ENCODE data around the gene HPCAL1. TPM values are rescaled to one million over a fixed set of nuclear protein-coding genes. Genes with fewer than 3 reads are reported as not detected.
A peak's percentile ranks its signal among the peaks of the same experiment; 100 is the strongest.

The HPCAL1 gene
- total and polyA plus RNA-seq, 2 of the 4 experiments (the other 2 are of a cell fraction), result 8.2 to 33.7 TPM

- no peak for DNase-seq
- TF ChIP-seq FOS (IDR thresholded peaks at IDR 0.05; ENCODE audit: low read depth, low read length), result no peak
- no peak for TF ChIP-seq RFX5 (IDR thresholded peaks at IDR 0.05; ENCODE audit: low read depth, low read length)
- TF ChIP-seq CTCF (conservative IDR thresholded peaks at IDR 0.05; ENCODE audit: low read depth, low read length), result no peak
- no peak for TF ChIP-seq POLR2A (IDR thresholded peaks at IDR 0.05; ENCODE audit: low read depth, low read length)
- no peak for TF ChIP-seq USF2 (IDR thresholded peaks at IDR 0.05; ENCODE audit: low read depth, low read length)
- TF ChIP-seq CHD1 (IDR thresholded peaks at IDR 0.05; ENCODE audit: low read depth, low read length), result no peak
- no peak for TF ChIP-seq MAZ (IDR thresholded peaks at IDR 0.05; ENCODE audit: borderline replicate concordance, low read depth, low read length)
Observed at GRCh38 chr2:10265329-10266132, 37.2 kb upstream of the HPCAL1 start.

More at GRCh38 chr2:10265329-10266132, 37.2 kb upstream of the HPCAL1 start:
- in situ Hi-C loops (cut with MboI; ENCODE audit: low sequenced_read_pairs), result no loop called here
- H3K18ac ChIP-seq (ENCODE audit: low read depth, low read length), result no peak overlapping the region
- no peak overlapping the region for H3K4ac ChIP-seq (ENCODE audit: low read depth, low read length)
- H3K14ac ChIP-seq (replicated peaks; ENCODE audit: low read depth, low read length), result no peak overlapping the region
- H4K5ac ChIP-seq (ENCODE audit: low read depth, low read length), result no peak overlapping the region
- no peak overlapping the region for H2BK20ac ChIP-seq (ENCODE audit: low read depth, low read length)
- peaks cover 21% of the 10 kb centered on the region for H3K27me3 ChIP-seq (ENCODE audit: control insufficient read depth, insufficient read depth, low read length)
- CTCF ChIA-PET, result interaction anchor here (1.0 kb wide), 1 partner anchor 193 kb away, joined by 3 read pairs; no protein-coding TSS in a partner anchor
- no peak overlapping the region for H3K23ac ChIP-seq (ENCODE audit: low read depth, low read length)
- intact Hi-C loops (cut with micrococcal nuclease), result no loop called here
- POLR2A ChIA-PET (ENCODE audit: unreplicated experiment), result no interaction called here
- no peak overlapping the region for H3K56ac ChIP-seq (ENCODE audit: extremely low read depth, insufficient read depth, low read length)
- no peak overlapping the region for H4K91ac ChIP-seq (ENCODE audit: insufficient read depth, low read depth, low read length)
- no peak overlapping the region for H3K4me3 ChIP-seq (ENCODE audit: insufficient read depth, low read depth, low read length)
- no peaks in the 10 kb centered on the region for H3K9me1 ChIP-seq (ENCODE audit: insufficient read depth, low read length)
- H3K27ac ChIP-seq (ENCODE audit: insufficient read depth, low read length), result no peak overlapping the region
- H3K9ac ChIP-seq (ENCODE audit: low read depth, low read length), result no peak overlapping the region
- WGBS, 2 experiments (ENCODE audit: extremely low coverage in 2 of 2, insufficient read length in 1 of 2), result 60% methylated on average over 6 of the region's 18 CpGs; no CpG with 5 or more reads in 1 of the 2 experiments
- no peak overlapping the region for H2AFZ ChIP-seq (replicated peaks; ENCODE audit: low read length, poor library complexity)
- H2BK15ac ChIP-seq (ENCODE audit: low read depth, low read length), result no peak overlapping the region
- dilution Hi-C loops (cut with HindIII; ENCODE audit: low sequenced_read_pairs, unreplicated experiment), result no loop called here
- no peak overlapping the region for H3K4me2 ChIP-seq (ENCODE audit: low read depth, low read length)
- H2AK9ac ChIP-seq (replicated peaks; ENCODE audit: low read depth, low read length, poor library complexity), result no peak overlapping the region
- H3K36me3 ChIP-seq (ENCODE audit: control insufficient read depth, insufficient read depth, low read length), result no peaks in the 10 kb centered on the region
- 0 out of 2 replicates have a peak overlapping the region, but pooled peaks have one; percentile 4 for H2AK5ac ChIP-seq (ENCODE audit: low read depth, low read length)
- no peak overlapping the region for H2BK5ac ChIP-seq (ENCODE audit: low read depth, low read length, poor library complexity, severe bottlenecking)
- H4K20me1 ChIP-seq (ENCODE audit: insufficient read depth, low read length), result no peaks in the 10 kb centered on the region
- H4K8ac ChIP-seq (ENCODE audit: low read depth in 2 of 2, low read length in 2 of 2), result no peak overlapping the region
- no peaks in the 10 kb centered on the region for H3K9me3 ChIP-seq (ENCODE audit: control insufficient read depth, insufficient read depth, low read length)
- H3K4me1 ChIP-seq (ENCODE audit: control insufficient read depth, insufficient read depth, low read length), result peaks cover 2% of the 10 kb centered on the region; the same call in 1 of the 2 replicates
- no TSS peak for BruUV-seq (replicated peaks)
- H3K79me1 ChIP-seq (ENCODE audit: low read depth in 1 of 2, low read length in 2 of 2), result no peaks in the 10 kb centered on the region
- H2BK120ac ChIP-seq (ENCODE audit: low read depth, low read length), result no peak overlapping the region
- ATAC-seq (ENCODE audit: low read depth), result peak; percentile 42
